B cell (primary cell): ENCODE results near the gene IDH2. TPM values are rescaled to one million over a fixed set of nuclear protein-coding genes. Genes with fewer than 3 reads are reported as not detected.

ENCODE experiments used
- ATAC-seq: fragments of 200-7000 bp; cut with Tn5 transposase; one replicate; pipeline ENCODE4 v1.10.0; 2021; ENCODE audit warnings: low read depth, mild to moderate bottlenecking, moderate number of reproducible peaks, moderate library complexity
- CTCF ChIA-PET: fragments of 350-600 bp; sonication (Branson Sonifier 250); formaldehyde crosslinking; loops from one replicate; lab custom pipeline; 2021; ENCODE audit warnings: antibody characterized with exemption, inconsistent platforms; lab: Charles Lee
- POLR2A ChIA-PET: fragments of 350-600 bp; sonication (Branson Sonifier 250); formaldehyde crosslinking; loops from one replicate; lab custom pipeline; 2021; ENCODE audit warnings: antibody characterized with exemption; lab: Charles Lee
- DNase-seq: peaks from one replicate; pipeline ENCODE4 v3.0.0; 2013
- H2AFZ ChIP-seq: 2 replicates; pipeline ENCODE4 v1.6.1; 2012; ENCODE audit warnings: mild to moderate bottlenecking, low read depth, low read length; ENCODE audit not compliant: insufficient read depth, poor library complexity, severe bottlenecking
- H3K27ac ChIP-seq, 2 donors: 1 replicate in 1 of 2; 2 replicates in 1 of 2; pipeline ENCODE4 v1.5.1; 2012 to 2013; ENCODE audit warnings: low read length in 2 of 2, mild to moderate bottlenecking in 2 of 2, moderate library complexity in 1 of 2
- H3K27me3 ChIP-seq, 4 experiments: fragments of 200-600 bp in 1 of 4; sonication (generic) in 1 of 4; replicated peaks in 1 of 4; 1 replicate in 2 of 4; 2 replicates in 2 of 4; pipeline versions ENCODE4 v1.6.1 to v1.7.0; 2013 to 2016; ENCODE audit warnings: low read length in 3 of 4, mild to moderate bottlenecking in 2 of 4, mixed read lengths in 1 of 4, moderate library complexity in 1 of 4; ENCODE audit not compliant: insufficient read depth in 4 of 4, control insufficient read depth in 3 of 4; ENCODE audit errors: control extremely low read depth in 1 of 4
- H3K36me3 ChIP-seq, 2 experiments: replicated peaks in 1 of 2; 1 replicate in 1 of 2; 2 replicates in 1 of 2; pipeline versions ENCODE4 v1.6.1 to v1.7.1; 2013; ENCODE audit warnings: low read length in 1 of 2; ENCODE audit not compliant: insufficient read depth in 2 of 2, control insufficient read depth in 1 of 2; ENCODE audit errors: control extremely low read depth in 1 of 2, extremely low read depth in 1 of 2
- H3K4me1 ChIP-seq, 2 donors: fragments of 200-600 bp in 1 of 2; sonication (generic) in 1 of 2; 1 replicate in 1 of 2; 2 replicates in 1 of 2; pipeline versions ENCODE4 v1.5.1 to v1.6.1; 2013 to 2017; ENCODE audit warnings: low read length in 2 of 2; ENCODE audit not compliant: control insufficient read depth in 2 of 2, insufficient read depth in 2 of 2
- H3K4me2 ChIP-seq: replicated peaks from 2 replicates; pipeline ENCODE3; 2012; ENCODE audit warnings: mild to moderate bottlenecking, low read depth, low read length; ENCODE audit not compliant: poor library complexity, severe bottlenecking
- H3K4me3 ChIP-seq, 5 experiments: fragments of 200-600 bp in 1 of 5; sonication (generic) in 1 of 5; 1 replicate in 3 of 5; 2 replicates in 2 of 5; pipeline versions ENCODE4 v1.5.1 to v1.7.0; 2011 to 2016; ENCODE audit warnings: low read length in 4 of 5, mild to moderate bottlenecking in 4 of 5, low read depth in 2 of 5, control low read depth in 1 of 5, moderate library complexity in 1 of 5; ENCODE audit not compliant: insufficient read depth in 1 of 5; ENCODE audit errors: control extremely low read depth in 1 of 5, extremely low read depth in 1 of 5
- H3K79me2 ChIP-seq: fragments of 200-600 bp; sonication (generic); one replicate; pipeline ENCODE4 v1.6.0; 2016; ENCODE audit warnings: low read length; ENCODE audit not compliant: control insufficient read depth, insufficient read depth
- H3K9ac ChIP-seq: fragments of 200-600 bp; sonication (generic); 2 replicates; pipeline ENCODE4 v1.6.1; 2017; ENCODE audit warnings: mild to moderate bottlenecking, low read length, moderate library complexity
- H3K9me3 ChIP-seq, 3 donors: one replicate each; pipeline versions ENCODE4 v1.6.1 to v1.7.1; 2013; ENCODE audit warnings: low read length in 2 of 3; ENCODE audit not compliant: control insufficient read depth in 2 of 3, insufficient read depth in 1 of 3; ENCODE audit errors: control extremely low read depth in 1 of 3
- H4K20me1 ChIP-seq: 2 replicates; pipeline ENCODE4 v1.6.0; 2012; ENCODE audit warnings: mild to moderate bottlenecking, low read length; ENCODE audit not compliant: insufficient read depth, control insufficient read depth, poor library complexity, severe bottlenecking
- H3K27ac Mint-ChIP-seq: one replicate; pipeline ENCODE4 v1.8.0; 2021; ENCODE audit warnings: mixed read lengths
- H3K27me3 Mint-ChIP-seq: one replicate; pipeline ENCODE4 v1.8.0; 2021; ENCODE audit warnings: mixed read lengths
- H3K4me1 Mint-ChIP-seq: one replicate; pipeline ENCODE4 v1.8.0; 2021; ENCODE audit warnings: mixed read lengths
- H3K4me3 Mint-ChIP-seq: one replicate; pipeline ENCODE4 v1.8.0; 2021; ENCODE audit warnings: mixed read lengths
- H3K9me3 Mint-ChIP-seq: one replicate; pipeline ENCODE4 v1.8.0; 2022; ENCODE audit warnings: mixed read lengths; ENCODE audit not compliant: insufficient read depth
- CTCF ChIP-seq: fragments of 200-600 bp; IDR thresholded peaks from one replicate; pipeline ENCODE4 v1.8.0; 2022; ENCODE audit warnings: antibody characterized with exemption, mild to moderate bottlenecking
- EZH2 ChIP-seq: IDR thresholded peaks from 2 replicates; pipeline ENCODE4 v1.6.1; 2012; ENCODE audit warnings: borderline replicate concordance, low read depth, mild to moderate bottlenecking, moderate library complexity, low read length; ENCODE audit not compliant: insufficient read depth, poor library complexity, severe bottlenecking
- WGBS: methylation state at CpG from one replicate; pipeline ENCODE4 v1.1.5; 2013; ENCODE audit warnings: missing lambda C conversion rate; ENCODE audit not compliant: insufficient coverage; 5-methylcytosine and 5-hydroxymethylcytosine counted together
- intact Hi-C: fragments of 100-400 bp; cut with micrococcal nuclease; formaldehyde crosslinking; loops from one replicate; pipeline ENCODE4 v1.10.0; 2022
- polyA plus RNA-seq: library from polyadenylated mRNA; depleted of rRNA; stranded (reverse); fragments of >200 nt; gene quantifications from 2 replicates; pipeline ENCODE4 v1.2.3, GENCODE V29; 2012
- total RNA-seq, 2 donors: library from RNA; stranded (reverse); fragments of 120-200 nt in 1 of 2; gene quantifications; 1 replicate in 1 of 2; 2 replicates in 1 of 2; pipeline versions ENCODE4 v1.2.3 to v1.2.4, GENCODE V29; 2013 to 2022

Gene IDH2
- total and polyA plus RNA-seq, 2 donors (not counting 1 experiment from before 2014, with no cell fraction given) = 30.7 to 35.8 TPM

DNA sequence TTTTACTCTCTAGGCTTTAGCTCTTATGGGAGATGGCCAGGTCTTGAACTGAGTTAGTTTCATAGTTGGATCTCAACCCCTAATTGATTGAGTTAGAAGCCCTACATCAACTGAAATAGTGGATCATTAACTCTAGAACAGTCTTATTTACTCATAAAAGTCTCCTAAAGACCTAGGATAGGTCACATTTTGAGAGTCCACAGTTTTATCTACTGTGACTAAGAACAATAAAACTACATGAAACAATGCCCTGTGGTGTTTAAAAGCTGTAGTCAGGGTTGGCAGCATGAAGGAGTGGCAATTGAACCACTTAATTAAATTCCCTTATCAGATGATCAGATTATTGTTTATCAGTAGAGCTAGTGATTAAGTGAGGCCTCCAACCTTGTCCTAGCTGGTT lies 22.2 kb upstream of the IDH2 start:
- CTCF ChIA-PET = no interaction called here
- intact Hi-C loops = no loop called here
- no peak for DNase-seq
- TF ChIP-seq EZH2 = no peak
- POLR2A ChIA-PET = no interaction called here
- no peaks in the 10 kb centered on the region for H3K36me3 ChIP-seq
- H3K9ac ChIP-seq = no peak overlapping the region
- H3K4me1 ChIP-seq = no peaks in the 10 kb centered on the region
- ATAC-seq = no peak
- no peak overlapping the region for H3K27ac Mint-ChIP-seq
- H3K79me2 ChIP-seq = no peaks in the 10 kb centered on the region
- no peak overlapping the region for H3K27ac ChIP-seq
- no peak overlapping the region for H3K4me2 ChIP-seq
- peaks cover 0 to 4% (median 0%) of the 10 kb centered on the region in 4 experiments for H3K27me3 ChIP-seq
- H3K27me3 Mint-ChIP-seq = peaks cover 18% of the 10 kb centered on the region
- no peaks in the 10 kb centered on the region for H3K4me1 Mint-ChIP-seq
- H2AFZ ChIP-seq = no peak overlapping the region
- H3K4me3 ChIP-seq = no peak overlapping the region
- H3K9me3 ChIP-seq = no peaks in the 10 kb centered on the region
- H4K20me1 ChIP-seq = no peaks in the 10 kb centered on the region
- H3K9me3 Mint-ChIP-seq = no peaks in the 10 kb centered on the region
- H3K4me3 Mint-ChIP-seq = no peak overlapping the region

GRCh38 chr15:90121086-90121485 lies 18.8 kb upstream of the IDH2 start:
- H3K9me3 Mint-ChIP-seq = no peaks in the 10 kb centered on the region
- H3K27me3 ChIP-seq = no peaks in the 10 kb centered on the region
- intact Hi-C loops = no loop called here
- ChIA-PET CTCF (interaction anchor here (0.7 to 1.1 kb wide), 2 partner anchors 37 to 244 kb away, joined by 3 read pairs; no protein-coding TSS in a partner anchor), POLR2A (interaction anchor here (0.6 to 0.7 kb wide), 2 partner anchors 46 to 275 kb away, joined by 4 to 5 read pairs; no protein-coding TSS in a partner anchor)
- no peak overlapping the region for H3K4me3 Mint-ChIP-seq
- H3K79me2 ChIP-seq = no peaks in the 10 kb centered on the region
- no peaks in the 10 kb centered on the region for H3K4me1 ChIP-seq
- H3K4me3 ChIP-seq = no peak overlapping the region
- no peaks in the 10 kb centered on the region for H3K36me3 ChIP-seq
- DNase-seq = no peak
- TF ChIP-seq CTCF (no peak), EZH2 (no peak)
- no peak overlapping the region for H3K27ac Mint-ChIP-seq
- no peak overlapping the region for H3K4me2 ChIP-seq
- H3K9ac ChIP-seq = no peak overlapping the region
- H3K27ac ChIP-seq = no peak overlapping the region
- H3K4me1 Mint-ChIP-seq = no peaks in the 10 kb centered on the region
- 88% methylated on average over 1 of the region's 6 CpGs for WGBS
- H3K27me3 Mint-ChIP-seq = peaks cover 8% of the 10 kb centered on the region
- no peak overlapping the region for H2AFZ ChIP-seq
- no peaks in the 10 kb centered on the region for H4K20me1 ChIP-seq
- no peaks in the 10 kb centered on the region for H3K9me3 ChIP-seq
- no peak for ATAC-seq
